HFFc6 (cell line): ENCODE measurements around the gene NEBL. TPM values are rescaled to one million over a fixed set of nuclear protein-coding genes. Genes with fewer than 3 reads are reported as not detected.

Source experiments
- DNase-seq: peaks from one replicate; pipeline ENCODE4 v3.0.0-alpha.2; 2018
- H3K27ac Mint-ChIP-seq: 2 replicates; pipeline ENCODE4 v1.8.0; 2020; ENCODE audit warnings: mild to moderate bottlenecking, mixed read lengths
- H3K27me3 Mint-ChIP-seq: 2 replicates; pipeline ENCODE4 v1.8.0; 2021; ENCODE audit warnings: mild to moderate bottlenecking, moderate library complexity, mixed read lengths; ENCODE audit not compliant: insufficient read depth
- H3K36me3 Mint-ChIP-seq: 2 replicates; pipeline ENCODE4 v1.8.0; 2021; ENCODE audit warnings: low read depth, mixed read lengths
- H3K4me1 Mint-ChIP-seq: 2 replicates; pipeline ENCODE4 v1.8.0; 2020; ENCODE audit warnings: low read depth, mixed read lengths
- H3K4me3 Mint-ChIP-seq: 2 replicates; pipeline ENCODE4 v1.8.0; 2020; ENCODE audit warnings: mild to moderate bottlenecking, moderate library complexity, mixed read lengths
- H3K9me3 Mint-ChIP-seq: 2 replicates; pipeline ENCODE4 v1.8.0; 2020; ENCODE audit warnings: mild to moderate bottlenecking, mixed read lengths
- total RNA-seq, 6 experiments: library from RNA; stranded (reverse); fragmentation: NEBNext Ultra II Directional; extraction: Animal tissue kit (Norgen Biotek cat#: 25700); gene quantifications; 2 replicates in 1 of 6; 3 replicates in 5 of 6; pipeline ENCODE4 v1.2.3, GENCODE V29; 2021
- TF ChIP-seq, protein P1 (sequence below): fragments of 200-600 bp; sonication (generic); IDR thresholded peaks from 2 replicates; pipeline ENCODE4 v1.5.0; 2021; ENCODE audit warnings: antibody characterized with exemption, mild to moderate bottlenecking

NEBL gene
- total RNA-seq, 6 experiments from 2014 or later, result not detected

DNA sequence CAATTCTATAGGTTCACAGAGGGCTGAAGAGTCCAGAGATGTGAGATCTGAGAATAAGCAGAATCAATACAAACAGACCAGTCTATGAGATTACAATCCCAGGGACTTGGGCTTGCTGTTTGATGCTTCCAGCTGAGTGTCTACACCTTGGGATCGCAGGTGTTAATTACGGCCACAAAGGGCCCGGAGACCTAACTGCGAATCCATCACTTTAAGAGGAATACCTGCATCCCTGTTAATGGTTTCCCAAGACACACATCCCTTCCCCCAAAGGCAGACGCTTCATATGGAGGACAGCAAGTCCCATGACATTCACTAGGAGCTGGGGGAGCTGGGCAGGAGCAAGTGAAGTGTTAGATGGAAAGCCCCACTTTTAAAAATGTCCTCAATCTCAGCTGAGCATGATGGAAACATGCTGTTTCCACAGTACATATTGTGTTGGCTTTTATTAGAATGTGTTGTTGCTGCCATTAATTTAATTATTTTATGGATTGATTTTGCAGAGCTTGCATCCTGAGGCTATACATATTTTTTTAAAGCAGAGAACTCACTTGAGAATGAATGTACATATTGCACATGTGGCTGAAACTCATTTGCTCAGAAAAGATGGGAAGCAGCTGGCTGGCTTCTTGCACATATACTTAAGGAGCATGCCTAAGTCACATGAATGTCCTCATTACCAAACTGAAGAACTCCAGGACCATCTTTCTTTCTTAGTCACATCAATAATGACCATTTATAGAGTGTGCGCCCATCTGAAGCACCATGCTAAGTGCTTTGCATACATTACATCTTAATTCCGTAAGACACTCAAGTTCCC lies 151.3 kb downstream of the NEBL start:
- no peak for DNase-seq
- H3K36me3 Mint-ChIP-seq, result peaks cover 13% of the 10 kb centered on the region
- TF ChIP-seq, protein P1, sequence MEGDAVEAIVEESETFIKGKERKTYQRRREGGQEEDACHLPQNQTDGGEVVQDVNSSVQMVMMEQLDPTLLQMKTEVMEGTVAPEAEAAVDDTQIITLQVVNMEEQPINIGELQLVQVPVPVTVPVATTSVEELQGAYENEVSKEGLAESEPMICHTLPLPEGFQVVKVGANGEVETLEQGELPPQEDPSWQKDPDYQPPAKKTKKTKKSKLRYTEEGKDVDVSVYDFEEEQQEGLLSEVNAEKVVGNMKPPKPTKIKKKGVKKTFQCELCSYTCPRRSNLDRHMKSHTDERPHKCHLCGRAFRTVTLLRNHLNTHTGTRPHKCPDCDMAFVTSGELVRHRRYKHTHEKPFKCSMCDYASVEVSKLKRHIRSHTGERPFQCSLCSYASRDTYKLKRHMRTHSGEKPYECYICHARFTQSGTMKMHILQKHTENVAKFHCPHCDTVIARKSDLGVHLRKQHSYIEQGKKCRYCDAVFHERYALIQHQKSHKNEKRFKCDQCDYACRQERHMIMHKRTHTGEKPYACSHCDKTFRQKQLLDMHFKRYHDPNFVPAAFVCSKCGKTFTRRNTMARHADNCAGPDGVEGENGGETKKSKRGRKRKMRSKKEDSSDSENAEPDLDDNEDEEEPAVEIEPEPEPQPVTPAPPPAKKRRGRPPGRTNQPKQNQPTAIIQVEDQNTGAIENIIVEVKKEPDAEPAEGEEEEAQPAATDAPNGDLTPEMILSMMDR, result no peak
- no peak overlapping the region for H3K27ac Mint-ChIP-seq
- peaks cover 60% of the 10 kb centered on the region for H3K9me3 Mint-ChIP-seq
- H3K27me3 Mint-ChIP-seq, result peaks cover 3% of the 10 kb centered on the region; the same call in 1 of the 2 replicates
- H3K4me1 Mint-ChIP-seq, result no peaks in the 10 kb centered on the region
- no peak overlapping the region for H3K4me3 Mint-ChIP-seq

DNA sequence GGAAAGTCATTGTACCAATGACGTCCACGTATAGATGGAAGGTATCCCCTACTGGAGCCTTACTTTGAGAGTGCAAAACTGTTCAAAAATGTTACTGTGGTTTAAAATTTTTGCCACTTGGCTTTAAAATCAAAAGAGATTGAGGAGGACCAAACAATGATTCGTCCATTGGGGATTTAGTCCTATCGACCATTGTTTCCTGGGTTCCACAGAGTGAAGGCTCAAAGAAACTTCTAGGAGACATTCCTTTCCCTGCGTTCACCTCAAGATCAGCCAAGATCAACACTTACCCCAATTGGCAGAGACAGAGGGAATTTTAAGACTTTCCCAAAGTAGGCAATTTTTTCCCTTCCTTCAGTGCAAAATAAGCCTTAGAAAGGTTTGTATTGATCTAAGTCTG lies 152.3 kb downstream of the NEBL start:
- peaks cover 63% of the 10 kb centered on the region for H3K9me3 Mint-ChIP-seq
- TF ChIP-seq, protein P1, result no peak
- H3K4me3 Mint-ChIP-seq, result no peak overlapping the region
- H3K27me3 Mint-ChIP-seq, result peaks cover 3% of the 10 kb centered on the region; the same call in 1 of the 2 replicates
- no peak overlapping the region for H3K27ac Mint-ChIP-seq
- H3K4me1 Mint-ChIP-seq, result no peaks in the 10 kb centered on the region
- no peak for DNase-seq
- peaks cover 13% of the 10 kb centered on the region for H3K36me3 Mint-ChIP-seq

DNA sequence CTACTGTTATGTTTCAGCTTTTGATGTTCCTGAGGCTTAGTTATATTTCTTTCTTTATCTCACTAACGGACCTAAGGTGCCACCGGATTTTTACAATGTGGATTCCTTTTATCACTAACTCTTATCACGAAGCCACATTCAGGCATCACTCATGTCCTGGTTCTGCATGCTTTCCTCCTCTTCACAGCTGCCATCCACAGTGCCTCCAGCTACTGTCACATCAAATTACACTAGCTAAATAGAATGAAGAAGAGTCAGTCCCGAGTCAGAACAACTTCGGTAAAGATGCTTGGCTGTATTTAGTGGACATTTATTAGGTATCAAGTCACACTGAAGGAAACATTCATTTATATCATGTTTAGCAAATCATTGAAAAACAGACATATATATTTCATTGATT lies 153.2 kb downstream of the NEBL start:
- Mint-ChIP-seq H3K4me3 (no peak overlapping the region), H3K36me3 (peaks cover 13% of the 10 kb centered on the region), H3K9me3 (peaks cover 61% of the 10 kb centered on the region), H3K27ac (no peak overlapping the region), H3K4me1 (no peaks in the 10 kb centered on the region), H3K27me3 (peaks cover 3% of the 10 kb centered on the region; the same call in 1 of the 2 replicates)
- no peak for DNase-seq
- TF ChIP-seq, protein P1, result no peak

DNA sequence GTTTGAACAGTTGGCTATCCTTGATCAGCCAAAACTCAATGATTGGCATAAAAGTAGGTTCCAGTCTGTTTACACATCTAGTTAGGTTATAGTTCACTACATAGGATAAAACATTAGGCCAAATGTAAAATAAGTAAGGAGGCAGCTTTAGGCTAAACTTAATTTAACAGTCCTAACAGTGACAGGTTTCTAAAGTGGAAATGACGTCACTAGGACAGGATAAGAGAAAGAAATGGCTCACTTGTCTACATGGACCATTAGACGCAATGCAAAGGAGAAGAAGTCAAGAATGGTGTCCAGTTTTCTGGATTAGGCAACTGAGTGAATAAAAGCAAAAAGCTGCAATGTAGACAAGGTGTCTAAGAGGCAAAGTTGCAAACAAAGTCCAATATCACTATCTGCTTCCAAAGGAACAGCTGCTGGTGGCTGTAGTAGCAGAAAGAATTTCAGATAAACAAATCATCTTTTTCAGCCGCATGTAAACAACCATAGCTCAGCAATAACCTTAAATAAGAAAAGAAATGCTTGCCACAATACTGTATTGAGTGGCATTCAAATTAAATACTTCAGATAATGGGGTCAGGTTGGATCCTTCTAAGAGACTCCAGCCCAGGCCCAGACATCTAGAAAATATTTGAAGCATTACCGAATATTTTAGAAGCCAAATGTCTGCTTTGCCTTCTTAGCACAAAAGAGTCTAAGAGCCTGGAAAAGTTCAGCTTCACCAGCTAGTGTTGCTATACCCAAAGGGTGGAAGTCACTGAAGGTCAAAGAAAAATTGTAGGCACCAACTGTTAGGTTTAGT lies 154.2 kb downstream of the NEBL start:
- Mint-ChIP-seq H3K27ac (no peak overlapping the region), H3K4me3 (no peak overlapping the region), H3K4me1 (no peaks in the 10 kb centered on the region), H3K27me3 (peaks cover 3% of the 10 kb centered on the region; the same call in 1 of the 2 replicates), H3K9me3 (peaks cover 53% of the 10 kb centered on the region), H3K36me3 (peaks cover 8% of the 10 kb centered on the region; the same call in 1 of the 2 replicates)
- DNase-seq, result no peak
- TF ChIP-seq, protein P1, result no peak

DNA sequence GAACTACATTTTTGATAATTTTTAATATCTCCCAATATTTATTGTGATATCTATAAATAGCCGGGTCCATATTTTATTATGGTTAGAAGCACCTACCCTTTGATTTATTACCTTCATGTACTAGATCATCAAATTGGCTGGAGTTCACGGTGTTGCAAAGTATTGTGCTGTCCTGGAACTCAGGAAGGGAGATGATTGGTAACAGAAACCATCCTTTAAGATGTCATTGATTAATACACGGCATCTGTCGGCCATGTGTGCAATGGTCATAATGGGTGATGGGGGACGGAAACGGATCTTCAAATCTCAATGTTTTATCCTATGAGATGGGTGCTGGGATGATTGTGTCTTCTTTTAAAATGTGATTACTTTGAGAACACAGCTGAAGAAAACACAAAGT lies 157.0 kb downstream of the NEBL start:
- Mint-ChIP-seq H3K27ac (no peak overlapping the region), H3K4me3 (no peak overlapping the region), H3K27me3 (peaks cover 3% of the 10 kb centered on the region; the same call in 1 of the 2 replicates), H3K9me3 (peaks cover 60% of the 10 kb centered on the region), H3K36me3 (peaks cover 8% of the 10 kb centered on the region; the same call in 1 of the 2 replicates), H3K4me1 (no peaks in the 10 kb centered on the region)
- TF ChIP-seq, protein P1, result no peak
- no peak for DNase-seq
